ENCODE data around the gene SEMA3A.

GRCh38 chr7:84136809-84137208 lies 57.8 kb downstream of the SEMA3A start:
- TF ChIP-seq TBX3 (IDR thresholded peaks at IDR 0.05; ENCODE audit: borderline replicate concordance), result no peak
- no peak for TF ChIP-seq MTF2 (CRISPR knock-in tag; IDR thresholded peaks at IDR 0.05; ENCODE audit: borderline replicate concordance)
- no peak for TF ChIP-seq ZBTB8A (CRISPR knock-in tag; IDR thresholded peaks at IDR 0.05; ENCODE audit: borderline replicate concordance, low read depth)
- TF ChIP-seq ZNF274 (CRISPR knock-in tag; IDR thresholded peaks at IDR 0.05), result no peak
- no peak for TF ChIP-seq HMG20B (CRISPR knock-in tag; conservative IDR thresholded peaks at IDR 0.05)
- TF ChIP-seq FOXK1 (CRISPR knock-in tag; IDR thresholded peaks at IDR 0.05; ENCODE audit: borderline replicate concordance, low read depth), result no peak
- TF ChIP-seq SMC3 (IDR thresholded peaks at IDR 0.05; ENCODE audit: low read length), result no peak
- no peak for TF ChIP-seq PBX3 (CRISPR knock-in tag; IDR thresholded peaks at IDR 0.05; ENCODE audit: borderline replicate concordance)
- TF ChIP-seq NFE2 (CRISPR knock-in tag; IDR thresholded peaks at IDR 0.05), result no peak
- no peak for TF ChIP-seq POLR2AphosphoS5 (IDR thresholded peaks at IDR 0.05; ENCODE audit: low read depth, low read length)
- TF ChIP-seq ZNF282 (IDR thresholded peaks at IDR 0.05; ENCODE audit: partially characterized antibody), result no peak
- no peak for TF ChIP-seq NR2F2 (IDR thresholded peaks at IDR 0.05; ENCODE audit: borderline replicate concordance, low read depth)
- TF ChIP-seq ATF6 (CRISPR knock-in tag; conservative IDR thresholded peaks at IDR 0.05), result no peak
